Loucy (cell line): ENCODE results near the gene ZNF23.

ENCODE experiments used
- CTCF ChIP-seq: fragments of 200-600 bp; sonication (generic); conservative IDR thresholded peaks from 2 replicates; pipeline ENCODE4 v1.5.1; 2014; ENCODE audit warnings: mild to moderate bottlenecking, antibody characterized with exemption, low read length
- EZH2phosphoT487 ChIP-seq: fragments of 200-600 bp; IDR thresholded peaks from 2 replicates; pipeline ENCODE4 v1.6.1; 2018; ENCODE audit warnings: antibody characterized with exemption, mild to moderate bottlenecking, moderate library complexity, borderline replicate concordance

DNA sequence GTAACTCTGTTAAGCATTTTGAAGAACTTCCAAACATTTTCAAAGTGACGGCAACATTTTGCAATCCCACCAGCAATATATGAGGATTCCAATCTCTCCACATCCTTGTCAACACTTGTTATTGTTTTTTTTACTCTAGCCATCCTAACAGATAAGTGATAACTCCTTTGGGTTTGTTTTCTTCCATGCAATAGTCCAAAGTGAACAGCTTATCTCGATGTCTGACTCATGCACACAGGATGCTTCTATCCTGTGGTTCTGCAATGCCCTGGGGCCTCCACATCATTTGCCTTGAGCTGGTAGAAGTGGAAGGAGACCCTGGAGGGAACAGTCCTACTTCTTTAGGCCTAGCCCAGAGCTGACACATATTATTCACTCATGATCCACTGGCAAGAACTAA lies 33.2 kb downstream of the ZNF23 start:
- TF ChIP-seq CTCF (no peak), EZH2phosphoT487 (no peak)
